AG04450 (cell line): ENCODE results near the gene SEMA5B. TPM values are rescaled to one million over a fixed set of nuclear protein-coding genes. Genes with fewer than 3 reads are reported as not detected.

Source experiments
- CTCF ChIA-PET: fragments of 300-600, 350-600 bp; formaldehyde crosslinking; extraction: SDS; loops from one replicate; lab custom pipeline; 2022; ENCODE audit warnings: antibody characterized with exemption, inconsistent platforms; lab: Charles Lee
- POLR2A ChIA-PET: fragments of 350-600 bp; formaldehyde crosslinking; extraction: SDS; loops from one replicate; lab custom pipeline; 2021; ENCODE audit warnings: antibody characterized with exemption, inconsistent platforms; lab: Yijun Ruan, JAX
- DNase-seq: peaks from one replicate; pipeline ENCODE4 v3.0.0-alpha.2; 2011; ENCODE audit warnings: low read depth, low spot score
- H3K27ac ChIP-seq: one replicate; pipeline ENCODE4 v1.5.1; 2012; ENCODE audit warnings: low read depth, low read length, control low read depth
- H3K27me3 ChIP-seq: one replicate; pipeline ENCODE4 v1.6.0; 2012; ENCODE audit warnings: low read length; ENCODE audit not compliant: control insufficient read depth, insufficient read depth
- H3K4me3 ChIP-seq: 2 replicates; pipeline ENCODE4 v1.5.1; 2011; ENCODE audit warnings: mild to moderate bottlenecking, low read depth, low read length, control low read depth
- H3K9me3 ChIP-seq: 2 replicates; pipeline ENCODE4 v1.5.1; 2012; ENCODE audit warnings: low read length; ENCODE audit not compliant: control insufficient read depth, insufficient read depth
- CTCF ChIP-seq: IDR thresholded peaks from 2 replicates; pipeline ENCODE4 v1.5.1; 2011; ENCODE audit warnings: low read depth, low read length, control low read depth, inconsistent platforms
- polyA plus RNA-seq: library from polyadenylated mRNA; depleted of rRNA; stranded (reverse); fragments of >200 nt; gene quantifications from 2 replicates; pipeline ENCODE4 v1.2.3, GENCODE V29; 2011

The SEMA5B gene
- polyA plus RNA-seq, 1 experiment: not detected

DNA sequence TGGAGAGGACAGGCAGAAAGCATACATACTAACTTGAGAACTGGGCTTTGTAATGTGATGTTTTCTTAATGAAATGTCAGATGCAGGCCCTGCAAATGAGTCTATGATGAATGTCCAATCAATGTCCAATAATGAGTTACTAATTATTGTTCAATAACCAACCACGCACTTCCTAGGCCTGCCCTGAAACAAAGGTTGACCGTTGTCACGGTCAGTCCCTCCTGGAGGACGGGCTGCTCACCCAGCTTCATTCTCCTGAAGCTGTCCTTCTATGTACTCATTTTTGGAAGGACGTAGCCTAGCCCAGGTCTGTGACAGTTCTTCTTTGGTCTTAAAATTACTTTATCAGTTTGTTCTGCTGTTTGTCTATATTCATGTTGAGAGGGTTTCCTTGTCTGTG, 30.9 kb upstream of the SEMA5B start:
- no peak for TF ChIP-seq CTCF
- peaks cover 23% of the 10 kb centered on the region for H3K27me3 ChIP-seq
- ChIA-PET POLR2A (no interaction called here), CTCF (interaction anchor here (1.0 kb wide), 1 partner anchor 14 kb away, joined by 3 read pairs; no protein-coding TSS in a partner anchor)
- no peak overlapping the region for H3K4me3 ChIP-seq
- H3K27ac ChIP-seq: no peak overlapping the region
- H3K9me3 ChIP-seq: no peaks in the 10 kb centered on the region; the same call in 1 of the 2 replicates
- no peak for DNase-seq

DNA sequence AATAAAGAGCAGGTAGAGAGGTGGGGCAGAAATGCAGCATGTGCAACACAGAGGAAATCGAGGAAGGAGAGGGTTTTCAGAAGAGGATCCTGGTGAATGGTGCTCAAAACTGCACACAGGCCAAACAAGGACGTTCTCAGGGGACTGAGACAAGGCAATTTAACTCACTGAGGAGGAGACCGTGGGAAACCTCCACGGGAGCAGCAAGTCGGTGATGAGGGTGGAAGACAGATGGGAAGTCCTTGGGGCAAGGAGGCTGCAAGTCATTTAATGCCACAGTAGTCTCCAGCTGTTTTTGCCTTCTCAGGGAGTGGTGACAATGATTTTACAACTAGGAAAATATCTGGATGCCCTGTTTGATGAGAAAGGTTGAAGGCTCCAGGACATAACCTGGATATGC, 27.8 kb upstream of the SEMA5B start:
- TF ChIP-seq CTCF: no peak
- CTCF ChIA-PET: no interaction called here
- POLR2A ChIA-PET: no interaction called here
- peaks cover 18% of the 10 kb centered on the region for H3K27me3 ChIP-seq
- no peak overlapping the region for H3K4me3 ChIP-seq
- no peak for DNase-seq
- no peaks in the 10 kb centered on the region for H3K9me3 ChIP-seq
- no peak overlapping the region for H3K27ac ChIP-seq

DNA sequence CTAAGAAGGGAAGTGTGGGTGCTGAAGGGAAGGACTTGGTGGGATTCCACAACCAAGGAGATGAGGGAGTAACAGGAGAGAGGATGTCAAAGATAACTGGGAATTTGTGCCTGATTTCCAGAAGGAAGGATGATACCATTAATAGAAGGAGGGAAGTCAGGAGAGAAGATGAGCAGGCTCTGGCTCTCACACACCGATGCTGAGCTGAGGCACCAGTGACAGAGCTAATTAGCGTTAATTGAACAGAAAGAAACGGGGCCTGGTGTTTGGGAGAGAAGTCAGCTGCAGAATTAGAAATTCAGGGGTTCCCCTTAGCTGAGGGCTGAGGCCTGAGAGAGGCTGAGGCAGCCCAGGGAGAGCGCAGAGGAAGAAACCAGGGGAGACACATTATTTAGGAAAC, 27.4 kb upstream of the SEMA5B start:
- TF ChIP-seq CTCF: no peak
- Histone ChIP-seq H3K9me3 (no peaks in the 10 kb centered on the region), H3K27me3 (peaks cover 21% of the 10 kb centered on the region), H3K4me3 (no peak overlapping the region), H3K27ac (no peak overlapping the region)
- ChIA-PET POLR2A (no interaction called here), CTCF (no interaction called here)
- DNase-seq: no peak

DNA sequence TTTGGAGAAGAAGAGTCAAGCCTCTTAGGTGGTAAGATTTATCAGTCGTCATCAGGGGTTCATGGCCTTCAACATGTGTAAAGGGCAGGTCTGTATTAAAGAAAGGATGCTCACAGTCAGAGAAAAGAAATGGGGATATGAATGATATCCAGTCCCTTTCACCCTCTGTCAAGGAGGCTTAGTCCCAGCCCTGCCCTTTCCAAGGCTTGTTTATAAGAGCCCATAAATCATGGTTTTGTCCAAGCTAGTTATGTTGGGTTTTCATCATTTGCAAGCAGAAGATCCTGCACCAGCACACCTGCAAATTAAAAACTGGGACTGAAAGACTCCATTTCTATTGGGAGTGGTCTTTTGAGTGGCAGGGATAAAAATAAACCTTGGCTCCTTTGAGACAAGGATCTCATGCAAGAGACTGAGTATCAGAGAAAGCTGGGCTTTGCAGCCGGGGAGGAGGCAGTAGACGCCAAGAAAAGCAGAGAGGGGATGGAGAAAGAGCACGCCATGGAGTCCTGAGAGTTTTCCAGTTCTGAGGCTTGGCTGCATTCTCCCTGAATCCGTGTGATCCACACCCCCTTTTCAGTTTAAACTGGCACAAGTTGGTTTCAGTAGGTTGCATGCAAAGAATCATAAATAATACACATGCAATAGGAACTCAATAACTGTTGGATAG, 26.7 kb upstream of the SEMA5B start:
- ChIA-PET POLR2A (no interaction called here), CTCF (no interaction called here)
- Histone ChIP-seq H3K4me3 (no peak overlapping the region), H3K27ac (no peak overlapping the region), H3K9me3 (no peaks in the 10 kb centered on the region), H3K27me3 (peaks cover 21% of the 10 kb centered on the region)
- no peak for TF ChIP-seq CTCF
- DNase-seq: no peak

GRCh38 chr3:123053107-123053506, 25.5 kb upstream of the SEMA5B start:
- Histone ChIP-seq H3K4me3 (no peak overlapping the region), H3K27me3 (peaks cover 19% of the 10 kb centered on the region), H3K27ac (no peak overlapping the region), H3K9me3 (no peaks in the 10 kb centered on the region)
- no peak for DNase-seq
- POLR2A ChIA-PET: no interaction called here
- no peak for TF ChIP-seq CTCF
- CTCF ChIA-PET: no interaction called here
